ENCODE data around the gene CCDC192. TPM values are rescaled to one million over a fixed set of nuclear protein-coding genes. Genes with fewer than 3 reads are reported as not detected.

The CCDC192 gene
- total and polyA plus RNA-seq, 10 of the 15 experiments (the other 5 are each of a cell fraction or from before 2014, with no cell fraction given), result 0.20 to 0.79 (median 0.32) TPM; not detected in 4

DNA sequence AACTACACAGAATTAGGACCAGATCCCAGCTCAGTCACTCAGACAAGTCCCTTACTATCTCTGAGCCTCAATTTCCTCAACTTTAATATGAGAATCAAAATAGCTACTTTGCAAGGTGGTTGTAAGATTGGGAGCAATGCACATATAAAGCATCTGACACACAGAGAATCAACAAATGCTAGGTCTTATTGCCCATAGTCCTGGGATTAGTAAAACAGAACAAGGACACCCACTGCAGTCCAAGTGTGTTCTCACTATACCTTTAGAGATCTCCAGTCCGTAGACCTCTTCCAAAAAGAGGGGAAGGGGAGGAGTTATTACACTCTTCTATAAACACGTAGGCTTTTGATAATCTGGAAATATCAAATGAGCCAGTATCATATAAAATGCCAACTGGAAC lies 190.0 kb downstream of the CCDC192 start:
- intact Hi-C loops (cut with micrococcal nuclease; ENCODE audit: unreplicated experiment), result no loop called here

More for the DNA sequence above, 190.0 kb downstream of the CCDC192 start:
- Histone ChIP-seq H3K9ac (ENCODE audit: control insufficient read depth, insufficient read depth, low read length) (no peak overlapping the region), H3K9me3 (replicated peaks; ENCODE audit: control insufficient read depth, insufficient read depth, low read length) (no peaks in the 10 kb centered on the region), H3K4me1 (ENCODE audit: control insufficient read depth, insufficient read depth, low read length) (no peaks in the 10 kb centered on the region), H4K20me1 (ENCODE audit: control insufficient read depth, insufficient read depth) (no peaks in the 10 kb centered on the region), H2AFZ (ENCODE audit: control insufficient read depth, low read depth, low read length) (no peak overlapping the region), H3K27me3 (replicated peaks in 1 of 2; ENCODE audit: control insufficient read depth in 2 of 2, insufficient read depth in 2 of 2, low read length in 1 of 2) (no peaks in the 10 kb centered on the region), H3K79me2 (ENCODE audit: control insufficient read depth, insufficient read depth, low read length) (no peaks in the 10 kb centered on the region), H3K36me3 (ENCODE audit: control insufficient read depth in 2 of 2, insufficient read depth in 2 of 2, low read length in 1 of 2) (no peaks in the 10 kb centered on the region), H3K27ac (ENCODE audit: control insufficient read depth, insufficient read depth) (no peak overlapping the region), H3K4me2 (ENCODE audit: control insufficient read depth, insufficient read depth) (no peak overlapping the region), H3K4me3 (no peak overlapping the region)
- WGBS (ENCODE audit: insufficient coverage, insufficient replicate concordance, low lambda C conversion rate, missing lambda C conversion rate), result 45% methylated on average over 2 of the region's 2 CpGs
- SMC1A ChIA-PET (ENCODE audit: uncharacterized antibody, unreplicated experiment), result interaction anchor here (1.2 to 2.3 kb wide), 8 partner anchors 8 to 136 kb away, joined by 3 to 9 read pairs (median 4); no protein-coding TSS in a partner anchor
- no TSS peak for BruUV-seq (replicated peaks)
- no peak for FAIRE-seq
- no peak; the same call in 2 of the 3 replicates for ATAC-seq
- no peak for DNase-seq (ENCODE audit: low read depth, low spot score)
- POLR2A ChIA-PET, result interaction anchor here (1.6 kb wide), 1 partner anchor 16 kb away, joined by 3 read pairs; no protein-coding TSS in a partner anchor
- RAD21 ChIA-PET (ENCODE audit: unreplicated experiment), result interaction anchor here (0.9 to 1.9 kb wide), 2 partner anchors 13 to 18 kb away, joined by 3 to 7 read pairs; no protein-coding TSS in a partner anchor
- in situ Hi-C loops (cut with MboI), result no loop called here
- TF ChIP-seq EZH2 (IDR thresholded peaks at IDR 0.05; ENCODE audit: borderline replicate concordance, control insufficient read depth, low read depth, low read length) (no peak), NFXL1 (IDR thresholded peaks at IDR 0.05; ENCODE audit: borderline replicate concordance) (no peak), SMAD1 (IDR thresholded peaks at IDR 0.05; ENCODE audit: low read depth, partially characterized antibody) (no peak), PML (IDR thresholded peaks at IDR 0.05; ENCODE audit: low read length) (no peak), SUZ12 (IDR thresholded peaks at IDR 0.05; ENCODE audit: unreplicated experiment) (no peak), CBFB (IDR thresholded peaks at IDR 0.05; ENCODE audit: low read depth) (no peak), BCL11A (IDR thresholded peaks at IDR 0.05; ENCODE audit: low read depth, low read length) (no peak), TBL1XR1 (IDR thresholded peaks at IDR 0.05; ENCODE audit: low read depth, low read length) (no peak), RUNX3 (IDR thresholded peaks at IDR 0.05; ENCODE audit: low read length) (no peak), RBBP5 (conservative IDR thresholded peaks at IDR 0.05) (no peak), FOXM1 (IDR thresholded peaks at IDR 0.05; ENCODE audit: low read depth, low read length) (no peak), CBX3 (IDR thresholded peaks at IDR 0.05; ENCODE audit: borderline replicate concordance, low read depth) (no peak), ZZZ3 (IDR thresholded peaks at IDR 0.05; ENCODE audit: control insufficient read depth, insufficient read length, low read depth) (no peak), YBX1 (IDR thresholded peaks at IDR 0.05) (no peak), DPF2 (IDR thresholded peaks at IDR 0.05) (no peak), ATF7 (IDR thresholded peaks at IDR 0.05; ENCODE audit: low read depth) (no peak), HDAC2 (IDR thresholded peaks at IDR 0.05) (no peak)
- TF ChIP-seq, protein P1, sequence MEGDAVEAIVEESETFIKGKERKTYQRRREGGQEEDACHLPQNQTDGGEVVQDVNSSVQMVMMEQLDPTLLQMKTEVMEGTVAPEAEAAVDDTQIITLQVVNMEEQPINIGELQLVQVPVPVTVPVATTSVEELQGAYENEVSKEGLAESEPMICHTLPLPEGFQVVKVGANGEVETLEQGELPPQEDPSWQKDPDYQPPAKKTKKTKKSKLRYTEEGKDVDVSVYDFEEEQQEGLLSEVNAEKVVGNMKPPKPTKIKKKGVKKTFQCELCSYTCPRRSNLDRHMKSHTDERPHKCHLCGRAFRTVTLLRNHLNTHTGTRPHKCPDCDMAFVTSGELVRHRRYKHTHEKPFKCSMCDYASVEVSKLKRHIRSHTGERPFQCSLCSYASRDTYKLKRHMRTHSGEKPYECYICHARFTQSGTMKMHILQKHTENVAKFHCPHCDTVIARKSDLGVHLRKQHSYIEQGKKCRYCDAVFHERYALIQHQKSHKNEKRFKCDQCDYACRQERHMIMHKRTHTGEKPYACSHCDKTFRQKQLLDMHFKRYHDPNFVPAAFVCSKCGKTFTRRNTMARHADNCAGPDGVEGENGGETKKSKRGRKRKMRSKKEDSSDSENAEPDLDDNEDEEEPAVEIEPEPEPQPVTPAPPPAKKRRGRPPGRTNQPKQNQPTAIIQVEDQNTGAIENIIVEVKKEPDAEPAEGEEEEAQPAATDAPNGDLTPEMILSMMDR (IDR thresholded peaks at IDR 0.05 in 2 of 3, conservative IDR thresholded peaks at IDR 0.05 in 1 of 3; ENCODE audit: control insufficient read depth in 2 of 3, extremely low read depth in 1 of 3, insufficient read depth in 1 of 3, low read depth in 3 of 3, low read length in 3 of 3), result no peak
- TF ChIP-seq, protein P2, sequence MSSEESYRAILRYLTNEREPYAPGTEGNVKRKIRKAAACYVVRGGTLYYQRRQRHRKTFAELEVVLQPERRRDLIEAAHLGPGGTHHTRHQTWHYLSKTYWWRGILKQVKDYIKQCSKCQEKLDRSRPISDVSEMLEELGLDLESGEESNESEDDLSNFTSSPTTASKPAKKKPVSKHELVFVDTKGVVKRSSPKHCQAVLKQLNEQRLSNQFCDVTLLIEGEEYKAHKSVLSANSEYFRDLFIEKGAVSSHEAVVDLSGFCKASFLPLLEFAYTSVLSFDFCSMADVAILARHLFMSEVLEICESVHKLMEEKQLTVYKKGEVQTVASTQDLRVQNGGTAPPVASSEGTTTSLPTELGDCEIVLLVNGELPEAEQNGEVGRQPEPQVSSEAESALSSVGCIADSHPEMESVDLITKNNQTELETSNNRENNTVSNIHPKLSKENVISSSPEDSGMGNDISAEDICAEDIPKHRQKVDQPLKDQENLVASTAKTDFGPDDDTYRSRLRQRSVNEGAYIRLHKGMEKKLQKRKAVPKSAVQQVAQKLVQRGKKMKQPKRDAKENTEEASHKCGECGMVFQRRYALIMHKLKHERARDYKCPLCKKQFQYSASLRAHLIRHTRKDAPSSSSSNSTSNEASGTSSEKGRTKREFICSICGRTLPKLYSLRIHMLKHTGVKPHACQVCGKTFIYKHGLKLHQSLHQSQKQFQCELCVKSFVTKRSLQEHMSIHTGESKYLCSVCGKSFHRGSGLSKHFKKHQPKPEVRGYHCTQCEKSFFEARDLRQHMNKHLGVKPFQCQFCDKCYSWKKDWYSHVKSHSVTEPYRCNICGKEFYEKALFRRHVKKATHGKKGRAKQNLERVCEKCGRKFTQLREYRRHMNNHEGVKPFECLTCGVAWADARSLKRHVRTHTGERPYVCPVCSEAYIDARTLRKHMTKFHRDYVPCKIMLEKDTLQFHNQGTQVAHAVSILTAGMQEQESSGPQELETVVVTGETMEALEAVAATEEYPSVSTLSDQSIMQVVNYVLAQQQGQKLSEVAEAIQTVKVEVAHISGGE (CRISPR knock-in tag; IDR thresholded peaks at IDR 0.05), result no peak
- CTCF ChIA-PET, result interaction anchor here (1.4 to 4.5 kb wide), 4 partner anchors 15 to 329 kb away, joined by 5 to 36 read pairs (median 6); no protein-coding TSS in a partner anchor

All from GM12878 (cell line).